ENCODE measurements around the gene WDR47.

WDR47 gene

DNA sequence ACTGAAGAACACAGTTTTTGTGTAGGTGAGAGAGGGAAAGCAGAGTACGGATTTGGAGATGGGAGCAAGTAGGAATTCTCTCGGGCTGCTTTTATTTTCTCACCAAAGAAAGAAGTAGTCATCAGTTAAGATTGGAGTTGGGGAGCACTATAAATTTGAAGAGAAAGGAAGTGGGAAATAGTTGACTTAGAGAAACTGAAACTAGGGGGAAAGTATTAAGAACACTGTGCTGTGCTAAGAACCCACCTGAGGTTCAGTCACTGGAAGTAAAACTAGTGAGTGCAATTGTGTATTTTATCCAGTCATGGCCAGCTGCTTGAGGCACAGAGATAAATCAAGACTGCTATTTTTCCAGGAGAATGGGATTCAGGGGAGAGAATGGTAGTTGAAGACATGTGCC lies 116.0 kb downstream of the WDR47 start:
- TF ChIP-seq FOXM1 (IDR thresholded peaks at IDR 0.05; ENCODE audit: borderline replicate concordance, low read depth) (no peak), CEBPB (IDR thresholded peaks at IDR 0.05) (no peak), YY1 (IDR thresholded peaks at IDR 0.05; ENCODE audit: low read depth) (no peak), TAF1 (IDR thresholded peaks at IDR 0.05; ENCODE audit: low read depth) (no peak), TEAD4 (IDR thresholded peaks at IDR 0.05) (no peak), TCF12 (IDR thresholded peaks at IDR 0.05; ENCODE audit: low read depth) (no peak), EP300 (IDR thresholded peaks at IDR 0.05; ENCODE audit: borderline replicate concordance) (no peak), EGR1 (IDR thresholded peaks at IDR 0.05) (no peak), NFIC (IDR thresholded peaks at IDR 0.05) (no peak)
- TF ChIP-seq, protein P1, sequence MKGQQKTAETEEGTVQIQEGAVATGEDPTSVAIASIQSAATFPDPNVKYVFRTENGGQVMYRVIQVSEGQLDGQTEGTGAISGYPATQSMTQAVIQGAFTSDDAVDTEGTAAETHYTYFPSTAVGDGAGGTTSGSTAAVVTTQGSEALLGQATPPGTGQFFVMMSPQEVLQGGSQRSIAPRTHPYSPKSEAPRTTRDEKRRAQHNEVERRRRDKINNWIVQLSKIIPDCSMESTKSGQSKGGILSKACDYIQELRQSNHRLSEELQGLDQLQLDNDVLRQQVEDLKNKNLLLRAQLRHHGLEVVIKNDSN (IDR thresholded peaks at IDR 0.05) = no peak
